Adipose tissue (tissue), 3 donors: Measurements from ENCODE around the gene CSNK1D. TPM values are rescaled to one million over a fixed set of nuclear protein-coding genes. Genes with fewer than 3 reads are reported as not detected.

ENCODE experiments used
- H3K27ac ChIP-seq: one replicate; pipeline ENCODE4 v1.5.1; 2013; ENCODE audit warnings: low read depth, low read length
- WGBS, 3 donors: extraction: QIAGEN DNeasy Blood & Tissue Kit; methylation state at CpG; one replicate each; pipeline ENCODE4 v1.1.7; 2013; 5-methylcytosine and 5-hydroxymethylcytosine counted together
- polyA plus RNA-seq, 3 donors: library from polyadenylated mRNA; stranded (reverse); fragments of 200-250 nt; gene quantifications; one replicate each; pipeline ENCODE4 v1.2.3, GENCODE V29; 2013
- donor health status: healthy with polysubstance abuse.
- donor health status: Bipolar disorder and iron deficiency.
- donor health status: healthy.

The CSNK1D gene
- polyA plus RNA-seq, 3 donors: 69.1 to 113 (median 90.8) TPM

- peak overlapping the region; percentile 31 for H3K27ac ChIP-seq
- WGBS, 3 donors: 41 to 73% (median 49%) methylated on average over 27 of the region's 27 CpGs
Observed at GRCh38 chr17:82246365-82247181, 26.9 kb downstream of the CSNK1D start.

DNA sequence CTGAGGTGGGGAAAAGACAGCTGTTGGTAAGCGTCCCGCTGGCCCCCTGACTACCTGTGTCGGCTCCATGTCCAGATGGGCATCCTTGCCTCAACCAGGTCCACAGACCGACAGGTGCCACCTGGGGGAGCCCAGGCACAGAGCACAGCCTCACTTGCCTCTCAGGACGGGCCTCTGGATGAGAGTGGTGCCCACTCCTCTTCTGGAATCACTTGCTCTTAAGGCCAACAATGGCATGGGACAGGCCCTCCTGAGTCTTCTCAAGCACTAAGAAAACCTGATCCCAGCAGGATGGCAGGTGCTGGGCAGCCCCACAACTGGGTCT, 27.5 kb downstream of the CSNK1D start:
- peak overlapping the region; percentile 2 for H3K27ac ChIP-seq
- 95 to 99% (median 97%) methylated on average over 5 of the region's 5 CpGs for WGBS, 3 donors

DNA sequence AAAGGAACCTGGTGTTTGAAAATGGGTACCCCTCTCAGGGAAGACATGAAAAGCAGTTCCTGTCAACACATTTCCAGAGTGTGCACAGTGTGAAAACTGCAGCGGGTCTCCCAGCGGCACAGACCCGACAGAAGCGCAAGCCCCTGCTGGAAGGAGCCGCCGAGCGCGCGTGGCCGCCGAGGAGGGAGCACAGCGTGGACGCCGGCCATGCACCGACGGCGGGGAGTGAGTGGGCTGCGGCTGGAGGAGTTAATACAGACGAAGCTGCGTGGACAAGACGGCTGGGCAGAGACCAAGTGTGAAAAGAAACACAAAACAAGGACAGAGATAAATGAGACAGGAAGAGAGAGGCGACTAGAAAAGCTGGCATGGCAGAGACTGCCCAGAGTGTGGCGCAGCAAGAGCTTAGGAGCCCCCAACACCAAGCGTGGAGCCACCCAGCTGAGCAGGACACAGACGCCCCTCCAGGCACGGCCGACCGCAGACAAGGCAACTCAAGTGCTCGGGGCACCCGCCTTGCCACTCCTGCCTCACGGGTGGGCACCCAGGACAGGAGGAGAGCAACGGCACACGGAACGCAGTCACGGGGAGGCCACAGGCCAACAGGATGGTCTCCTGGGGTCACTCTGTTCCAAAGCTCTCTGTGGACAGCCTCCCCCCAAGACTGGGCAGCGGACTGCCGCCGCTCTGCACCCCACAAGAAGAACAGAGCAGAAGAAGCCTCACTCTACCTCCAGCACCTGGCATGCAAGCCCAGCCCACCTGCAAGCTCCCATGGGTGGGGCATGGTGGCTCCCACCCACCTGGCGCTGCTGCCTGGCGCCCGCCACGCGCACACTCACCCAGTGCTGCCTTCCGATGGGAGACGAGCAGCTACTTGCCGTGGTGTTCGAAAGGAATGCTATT, 28.1 kb downstream of the CSNK1D start:
- H3K27ac ChIP-seq: no peak overlapping the region
- WGBS, 3 donors: 87 to 89% (median 89%) methylated on average over 46 to 47 of the region's 47 CpGs

DNA sequence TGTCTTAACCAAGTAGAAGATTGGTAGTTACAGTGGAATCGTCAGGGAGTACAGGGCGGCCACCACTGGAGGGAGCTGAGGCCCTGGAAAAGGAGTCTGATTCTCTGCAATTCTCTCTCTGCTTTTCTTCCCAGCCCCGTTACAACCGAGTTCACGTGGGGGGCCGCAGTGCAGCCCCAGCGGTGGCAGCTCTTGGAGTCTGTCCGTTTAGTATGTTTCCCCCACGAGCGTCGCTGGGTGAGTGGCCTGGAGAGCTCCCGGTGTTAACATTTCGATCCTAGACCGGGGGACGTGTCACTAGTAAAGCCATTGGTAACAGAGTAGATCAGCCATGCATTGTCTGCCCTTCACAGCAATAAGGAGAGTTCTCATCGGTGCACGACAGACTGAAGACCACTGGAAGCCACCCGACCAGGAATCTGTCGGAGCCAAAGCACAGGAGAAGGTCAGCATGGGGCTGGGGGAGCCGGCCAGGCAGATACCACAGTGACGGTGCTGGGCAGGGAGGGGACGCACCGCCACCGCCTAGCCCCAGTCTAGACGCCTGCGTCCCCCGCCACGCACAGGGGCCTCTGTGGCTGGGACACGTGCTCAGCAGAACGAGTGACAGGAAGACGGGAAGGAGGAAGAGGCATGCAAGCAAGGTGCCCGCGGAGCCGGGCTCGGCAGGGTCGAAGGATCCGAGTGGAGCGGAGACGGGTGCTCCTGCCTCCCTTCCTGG, 28.9 kb downstream of the CSNK1D start:
- H3K27ac ChIP-seq: no peak overlapping the region
- WGBS, 3 donors: 78 to 91% (median 78%) methylated on average over 39 of the region's 39 CpGs

- H3K27ac ChIP-seq: no peak overlapping the region
- 92 to 94% (median 92%) methylated on average over 19 of the region's 19 CpGs for WGBS, 3 donors
Observed at GRCh38 chr17:82243648-82244412, 29.7 kb downstream of the CSNK1D start.

- 45 to 61% (median 60%) methylated on average over 29 of the region's 29 CpGs for WGBS, 3 donors
- no peak overlapping the region for H3K27ac ChIP-seq
Observed at GRCh38 chr17:82242977-82243647, 30.4 kb downstream of the CSNK1D start.

GRCh38 chr17:82242698-82242976, 30.9 kb downstream of the CSNK1D start:
- WGBS, 3 donors: 40 to 78% (median 76%) methylated on average over 24 of the region's 24 CpGs
- no peak overlapping the region for H3K27ac ChIP-seq

DNA sequence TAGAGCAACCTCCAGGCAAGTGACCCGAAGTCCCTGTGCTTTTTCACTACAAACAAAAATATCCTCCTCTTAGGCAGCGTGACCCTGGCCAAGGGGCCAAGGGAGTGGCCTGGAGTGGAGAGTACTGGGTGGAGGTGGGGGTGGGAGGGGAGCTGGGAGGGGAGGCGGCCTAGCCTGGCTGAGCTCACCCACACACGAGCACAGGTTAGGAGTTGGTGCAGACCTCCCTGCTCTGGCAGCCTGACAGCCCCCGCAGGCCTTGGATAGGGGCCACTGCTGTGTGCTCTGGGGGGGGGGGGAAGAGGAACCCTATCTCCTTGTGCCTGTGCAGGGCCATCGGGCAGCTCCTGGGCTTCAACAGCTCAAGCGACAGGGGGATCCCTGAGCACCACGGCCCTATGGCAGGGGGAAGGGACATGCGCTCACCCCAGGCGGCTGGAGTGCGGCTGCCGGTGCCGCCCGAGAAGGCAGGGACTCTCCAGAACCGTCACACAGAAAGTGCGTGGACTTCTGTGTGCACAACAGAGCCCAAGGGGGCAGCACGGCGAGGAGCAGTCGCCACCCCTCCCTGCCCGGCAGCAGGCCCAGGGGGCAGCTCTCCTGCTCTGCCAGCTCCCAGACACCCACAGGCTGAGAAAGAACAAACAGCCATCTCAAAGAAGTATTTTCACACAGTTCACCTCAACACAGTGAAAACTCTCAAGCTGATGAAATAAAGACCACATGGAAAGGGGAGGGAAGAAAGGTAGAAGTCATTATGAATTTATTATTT, 31.4 kb downstream of the CSNK1D start:
- no peak overlapping the region for H3K27ac ChIP-seq
- 35 to 41% (median 36%) methylated on average over 19 to 20 of the region's 20 CpGs for WGBS, 3 donors

DNA sequence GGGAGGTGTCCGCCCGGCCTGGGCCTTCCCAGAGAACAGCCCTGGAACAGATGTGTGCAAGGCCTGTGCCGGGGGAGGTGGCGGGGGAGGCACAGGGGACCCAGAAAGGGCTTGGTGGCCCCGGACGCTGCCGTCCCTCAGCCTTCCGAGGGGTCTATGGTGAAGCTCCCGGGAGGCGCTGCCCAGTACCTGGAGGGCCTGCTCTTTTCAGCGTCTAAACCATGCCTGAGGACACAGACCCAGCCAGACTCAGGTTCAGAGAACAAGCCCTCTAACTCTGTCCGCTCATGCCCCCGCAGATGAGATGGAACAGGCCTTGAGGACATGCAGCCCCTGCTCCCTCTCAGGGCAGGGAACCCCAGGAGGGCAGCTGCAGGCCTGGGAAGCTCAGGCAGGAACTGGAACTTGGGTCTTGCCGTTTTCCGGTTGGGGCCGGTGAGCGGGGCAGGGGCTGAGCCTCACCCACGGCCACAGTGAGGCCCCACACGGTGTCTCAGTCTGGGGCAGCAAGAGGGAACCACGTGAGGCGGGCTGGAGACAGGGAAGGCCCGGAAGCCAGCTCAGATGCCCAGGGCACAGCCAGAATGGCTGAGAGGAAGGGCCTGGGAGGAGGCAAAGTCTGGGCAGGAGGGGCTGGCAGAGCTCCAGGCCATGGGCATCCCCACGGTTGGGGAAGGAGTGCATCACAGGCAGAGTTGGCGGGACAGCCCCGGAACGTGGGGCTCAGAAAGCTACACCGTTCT, 32.1 kb downstream of the CSNK1D start:
- WGBS, 3 donors: 35 to 58% (median 38%) methylated on average over 27 of the region's 27 CpGs
- no peak overlapping the region for H3K27ac ChIP-seq

DNA sequence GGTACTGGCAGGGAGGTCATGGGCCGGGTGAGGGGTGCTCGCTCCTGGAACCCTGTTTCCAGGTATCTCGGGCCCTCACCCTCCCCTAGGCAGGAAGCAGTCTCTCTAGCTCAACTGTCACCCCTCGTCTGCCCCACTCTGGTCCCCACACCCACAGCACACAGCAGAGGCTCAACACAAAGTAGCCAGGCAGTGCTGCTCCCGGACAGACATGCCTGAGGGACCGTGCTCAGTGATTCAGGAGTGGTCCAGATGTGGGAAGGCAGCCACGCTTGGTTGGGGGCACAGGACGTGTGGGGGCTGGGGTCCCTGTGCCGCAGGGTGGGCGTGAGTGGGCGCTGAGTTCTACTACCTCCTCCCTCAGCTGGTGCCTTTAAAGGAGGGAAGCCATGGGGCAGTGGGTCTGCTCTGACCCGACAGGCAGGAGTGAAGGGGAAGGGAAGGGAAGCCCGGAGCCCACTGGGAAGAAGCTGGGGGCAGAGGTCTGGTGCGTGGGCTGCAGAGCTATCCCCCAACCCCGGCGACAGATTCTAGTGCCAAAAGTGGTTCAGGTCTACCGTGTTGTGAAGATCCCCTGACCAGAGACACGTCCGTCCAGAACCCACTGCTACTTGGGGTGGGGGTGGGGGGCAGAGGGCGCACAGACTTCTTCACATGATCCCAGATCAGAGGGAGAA, 32.9 kb downstream of the CSNK1D start:
- WGBS, 3 donors: 66 to 79% (median 68%) methylated on average over 20 of the region's 20 CpGs
- H3K27ac ChIP-seq: no peak overlapping the region

DNA sequence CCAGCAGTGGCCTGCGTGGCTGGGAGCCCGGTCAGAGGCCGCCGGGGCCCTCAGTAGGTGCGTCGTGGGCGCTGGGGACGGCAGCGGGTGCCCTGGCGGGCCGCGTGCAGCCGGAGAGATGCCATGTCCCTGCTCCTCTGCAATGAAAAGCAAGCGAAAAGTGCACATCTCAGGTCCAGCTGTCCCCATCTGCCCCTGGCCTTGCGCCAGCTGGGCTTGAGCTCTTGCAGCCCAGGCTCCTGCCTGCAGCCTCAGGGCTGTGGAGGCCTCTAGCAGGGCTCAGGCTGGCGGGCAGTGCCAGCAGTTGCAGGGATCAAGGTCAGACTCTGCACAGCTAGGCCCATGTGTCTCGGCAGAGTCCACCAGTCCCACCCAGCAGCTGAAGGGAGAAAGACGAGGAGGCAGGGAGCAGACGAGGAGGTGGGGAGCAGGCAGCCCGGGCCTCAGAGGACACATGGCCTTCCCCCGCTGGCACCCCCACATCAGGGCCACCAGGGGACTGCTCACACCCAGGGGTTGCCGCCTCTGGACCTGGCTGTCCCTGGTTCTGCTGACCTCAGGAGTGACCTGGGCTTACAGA, 33.5 kb downstream of the CSNK1D start:
- no peak overlapping the region for H3K27ac ChIP-seq
- 79 to 85% (median 85%) methylated on average over 21 to 22 of the region's 22 CpGs for WGBS, 3 donors

GRCh38 chr17:82239401-82239925, 34.0 kb downstream of the CSNK1D start:
- 72 to 89% (median 74%) methylated on average over 15 to 17 of the region's 17 CpGs for WGBS, 3 donors
- H3K27ac ChIP-seq: no peak overlapping the region

GRCh38 chr17:82238472-82239201, 34.9 kb downstream of the CSNK1D start:
- H3K27ac ChIP-seq: no peak overlapping the region
- 42 to 52% (median 43%) methylated on average over 32 to 33 of the region's 33 CpGs for whole genome bisulfite sequencing, 3 donors

DNA sequence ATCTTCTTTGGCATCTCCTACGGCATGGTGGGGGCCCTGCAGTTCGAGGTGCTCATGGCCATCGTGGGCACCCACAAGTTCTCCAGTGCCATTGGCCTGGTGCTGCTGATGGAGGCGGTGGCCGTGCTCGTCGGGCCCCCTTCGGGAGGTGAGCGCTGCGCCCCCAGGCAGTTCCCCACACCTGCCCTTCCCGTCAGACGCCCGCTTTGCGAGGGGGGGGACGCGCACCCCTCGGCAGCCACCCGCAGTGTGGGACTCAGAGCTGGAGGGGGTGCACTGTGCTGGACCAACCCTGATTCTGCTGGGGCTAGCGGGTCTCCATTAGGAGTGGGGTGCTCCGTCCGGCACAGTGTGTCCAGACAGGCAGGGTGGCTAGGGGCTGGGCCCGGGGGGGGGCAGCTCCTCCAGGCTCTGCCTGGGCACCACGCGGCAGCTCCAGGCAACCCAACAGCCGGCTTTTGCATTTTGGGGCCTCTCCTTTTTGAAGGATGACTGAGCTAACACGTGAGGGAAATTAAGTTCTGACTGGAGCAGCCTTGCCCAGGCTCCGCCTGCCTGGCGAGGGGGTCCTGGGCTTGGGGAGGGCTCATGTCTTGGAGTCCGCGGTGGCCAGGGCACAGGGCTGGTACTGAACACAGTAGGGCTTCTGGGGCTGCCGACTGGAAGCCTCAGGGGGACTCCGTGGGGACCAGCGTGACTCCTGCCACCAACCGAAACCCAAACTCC, 35.6 kb downstream of the CSNK1D start:
- no peak overlapping the region for H3K27ac ChIP-seq
- 79 to 90% (median 84%) methylated on average over 32 to 34 of the region's 34 CpGs for WGBS, 3 donors
